ENCODE measurements around the gene SPARCL1.

The SPARCL1 gene

GRCh38 chr4:87469390-87469789 is 59.8 kb downstream of the SPARCL1 start:
- H3K9me3 ChIP-seq (ENCODE audit: insufficient read depth, low read length) = no peaks in the 10 kb centered on the region
- H3K9me2 ChIP-seq (replicated peaks; ENCODE audit: insufficient read depth, low read length) = no peaks in the 10 kb centered on the region
- no peaks in the 10 kb centered on the region for H4K20me1 ChIP-seq (ENCODE audit: low read depth, low read length)
- no peaks in the 10 kb centered on the region for H3K36me3 ChIP-seq (ENCODE audit: low read length)
- H3K79me2 ChIP-seq (ENCODE audit: insufficient read depth, low read length) = no peaks in the 10 kb centered on the region
- H3K9ac ChIP-seq (ENCODE audit: low read length) = no peak overlapping the region
- H3K27ac ChIP-seq (ENCODE audit: low read depth, low read length) = no peak overlapping the region
- TF ChIP-seq EZH2phosphoT487 (conservative IDR thresholded peaks at IDR 0.05; ENCODE audit: low read length) = no peak
- no peak for TF ChIP-seq CTCF (IDR thresholded peaks at IDR 0.05; ENCODE audit: insufficient read depth, low read length, poor library complexity, severe bottlenecking)
- no peak overlapping the region for H2AFZ ChIP-seq (ENCODE audit: low read depth, low read length, severe bottlenecking)
- no peak overlapping the region for H3K4me3 ChIP-seq (ENCODE audit: insufficient read depth, low read length, poor library complexity, severe bottlenecking)
- no peaks in the 10 kb centered on the region for H3F3A ChIP-seq (ENCODE audit: insufficient read depth)
- no peak overlapping the region for H3K4me2 ChIP-seq (ENCODE audit: low read depth, low read length, poor library complexity, severe bottlenecking)
- H3K27me3 ChIP-seq (ENCODE audit: low read length) = no peaks in the 10 kb centered on the region

GRCh38 chr4:87465739-87466366 is 63.3 kb downstream of the SPARCL1 start:
- Histone ChIP-seq H3K4me3 (ENCODE audit: insufficient read depth, low read length, poor library complexity, severe bottlenecking) (no peak overlapping the region), H3K27ac (ENCODE audit: low read depth, low read length) (no peak overlapping the region), H3K27me3 (ENCODE audit: low read length) (no peaks in the 10 kb centered on the region), H2AFZ (ENCODE audit: low read depth, low read length, severe bottlenecking) (no peak overlapping the region), H4K20me1 (ENCODE audit: low read depth, low read length) (no peaks in the 10 kb centered on the region), H3K36me3 (ENCODE audit: low read length) (no peaks in the 10 kb centered on the region), H3K79me2 (ENCODE audit: insufficient read depth, low read length) (no peaks in the 10 kb centered on the region), H3K9ac (ENCODE audit: low read length) (no peak overlapping the region), H3F3A (ENCODE audit: insufficient read depth) (no peaks in the 10 kb centered on the region), H3K9me3 (ENCODE audit: insufficient read depth, low read length) (no peaks in the 10 kb centered on the region), H3K4me2 (ENCODE audit: low read depth, low read length, poor library complexity, severe bottlenecking) (no peak overlapping the region), H3K9me2 (replicated peaks; ENCODE audit: insufficient read depth, low read length) (no peaks in the 10 kb centered on the region)
- TF ChIP-seq CTCF (IDR thresholded peaks at IDR 0.05; ENCODE audit: insufficient read depth, low read length, poor library complexity, severe bottlenecking) (peak; percentile 29), EZH2phosphoT487 (conservative IDR thresholded peaks at IDR 0.05; ENCODE audit: low read length) (no peak)

GRCh38 chr4:87462102-87462501 is 67.1 kb downstream of the SPARCL1 start:
- Histone ChIP-seq H3K27ac (ENCODE audit: low read depth, low read length) (no peak overlapping the region), H4K20me1 (ENCODE audit: low read depth, low read length) (no peaks in the 10 kb centered on the region), H3K9me3 (ENCODE audit: insufficient read depth, low read length) (no peaks in the 10 kb centered on the region), H3K79me2 (ENCODE audit: insufficient read depth, low read length) (no peaks in the 10 kb centered on the region), H3F3A (ENCODE audit: insufficient read depth) (no peaks in the 10 kb centered on the region), H3K4me2 (ENCODE audit: low read depth, low read length, poor library complexity, severe bottlenecking) (no peak overlapping the region), H3K36me3 (ENCODE audit: low read length) (no peaks in the 10 kb centered on the region; the same call in 1 of the 2 replicates), H3K9ac (ENCODE audit: low read length) (no peak overlapping the region), H3K27me3 (ENCODE audit: low read length) (no peaks in the 10 kb centered on the region), H3K9me2 (replicated peaks; ENCODE audit: insufficient read depth, low read length) (no peaks in the 10 kb centered on the region), H3K4me3 (ENCODE audit: insufficient read depth, low read length, poor library complexity, severe bottlenecking) (no peak overlapping the region), H2AFZ (ENCODE audit: low read depth, low read length, severe bottlenecking) (no peak overlapping the region)
- no peak for TF ChIP-seq CTCF (IDR thresholded peaks at IDR 0.05; ENCODE audit: insufficient read depth, low read length, poor library complexity, severe bottlenecking)

All from SU-DHL-6 (cell line).